GM18858 (cell line): ENCODE data around the gene DDX49.
"Not testable (repeated sequence)": the region's sequence is repeated elsewhere in the genome, so short reads cannot be mapped to it uniquely, and the experiment has no call there.

ENCODE experiments used
- ATAC-seq: cut with Tn5 transposase; IDR thresholded peaks from one replicate; pipeline ENCODE4 v1.9.1; 2021; ENCODE audit not compliant: unreplicated experiment

DDX49 gene

DNA sequence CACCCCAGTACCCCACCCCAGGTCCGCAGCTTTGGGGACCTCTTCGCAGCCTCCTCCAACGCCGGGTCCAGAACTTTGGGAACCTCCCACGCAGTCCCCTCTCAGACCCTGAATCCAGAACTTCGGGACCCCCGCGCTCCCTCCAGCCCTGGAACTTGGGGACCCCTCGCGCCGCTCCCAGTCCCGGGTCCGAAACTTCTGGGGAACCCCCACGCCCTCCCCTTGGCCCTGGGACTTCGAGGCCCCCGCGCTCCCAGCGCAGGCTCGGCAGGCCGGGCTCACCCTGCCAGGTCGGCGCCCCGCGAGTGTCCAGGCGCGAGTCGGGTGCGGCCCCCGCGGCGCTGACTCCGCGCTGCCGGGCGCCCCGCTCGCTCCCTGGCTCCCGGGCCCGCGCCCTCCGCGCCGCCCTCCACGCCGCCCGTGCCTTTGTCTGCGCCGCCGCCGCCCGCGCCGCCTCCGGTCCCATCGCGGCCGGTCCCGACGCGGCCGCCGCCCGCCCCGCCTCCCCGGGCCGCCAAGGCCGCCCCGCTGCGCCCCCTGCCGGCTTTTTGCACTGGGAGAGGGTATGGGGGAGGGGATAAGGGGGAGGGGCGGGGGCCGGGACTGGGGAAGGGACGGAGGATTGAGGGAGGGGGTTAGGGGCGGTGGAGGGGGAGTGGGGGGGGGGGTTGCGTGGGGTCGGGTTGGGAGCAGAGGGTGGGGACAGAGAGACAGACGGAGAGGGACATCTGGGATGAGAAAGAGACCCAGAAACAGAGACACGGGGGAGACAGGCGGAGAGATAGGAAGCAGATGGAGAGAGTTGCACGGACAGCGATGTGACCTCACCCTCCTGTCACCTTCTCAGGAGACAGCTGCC is 21.5 kb downstream of the DDX49 start, which contains the start of gene HOMER3:
HOMER3 (minus strand) TSS at position 449 of the 859 bp plus-strand sequence. CDS start 2,235 bp downstream, outside the sequence.
- no peak for ATAC-seq

DNA sequence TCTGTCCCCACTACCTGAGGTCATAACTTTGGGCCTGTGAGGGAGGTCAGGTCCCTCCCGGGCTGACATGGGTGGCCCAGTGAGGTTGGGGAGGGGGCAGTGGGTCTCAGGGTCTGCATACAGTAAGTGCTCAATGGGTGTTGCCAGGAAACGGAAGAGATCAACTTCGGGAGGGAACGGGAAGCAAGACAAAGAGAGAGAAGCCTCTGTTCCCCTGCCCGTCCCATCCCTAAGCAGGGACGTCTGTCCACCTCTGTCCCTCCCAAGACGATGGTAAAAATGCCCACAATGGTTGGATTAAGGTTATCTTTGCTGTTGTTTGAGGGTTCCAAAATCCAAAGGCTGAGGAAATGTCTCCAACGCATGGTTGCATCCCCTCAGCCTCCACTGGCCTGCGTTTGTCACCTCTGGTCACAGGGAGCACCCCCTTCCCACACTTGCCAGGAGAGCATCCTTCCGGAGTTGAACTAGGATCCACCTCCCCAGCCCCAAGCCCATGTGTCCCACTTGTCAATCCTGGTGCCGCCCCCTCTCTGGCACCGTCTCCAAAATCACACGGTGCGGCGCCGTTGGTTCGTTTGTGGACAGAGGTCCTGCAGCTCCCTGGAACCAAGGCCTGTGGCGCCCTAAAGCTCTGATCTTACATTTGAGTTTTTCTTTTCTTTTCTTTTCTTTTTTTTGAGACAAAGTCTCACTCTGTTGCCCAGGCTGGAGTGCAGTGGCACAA is 22.3 kb downstream of the DDX49 start:
- no peak for ATAC-seq

DNA sequence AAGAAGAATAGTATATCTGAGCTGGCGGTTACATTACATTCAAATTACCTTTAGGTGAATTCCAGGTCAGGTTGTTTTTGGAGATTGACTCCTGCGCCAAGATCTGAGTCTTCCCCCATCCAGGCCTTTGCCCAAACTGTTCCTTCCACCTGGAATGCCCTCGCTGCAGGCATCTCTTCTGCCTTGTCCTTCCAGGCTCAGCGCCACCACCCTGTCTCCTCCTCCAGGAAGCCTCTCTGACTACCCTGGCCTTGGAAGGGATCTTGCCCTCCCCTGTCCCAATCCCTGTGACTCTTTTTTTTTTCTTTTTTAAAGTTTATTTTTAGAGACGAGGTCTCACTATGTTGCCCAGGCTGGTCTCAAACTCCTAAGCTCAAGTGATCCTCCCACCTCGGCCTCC is 23.2 kb downstream of the DDX49 start:
- ATAC-seq, result no peak

DNA sequence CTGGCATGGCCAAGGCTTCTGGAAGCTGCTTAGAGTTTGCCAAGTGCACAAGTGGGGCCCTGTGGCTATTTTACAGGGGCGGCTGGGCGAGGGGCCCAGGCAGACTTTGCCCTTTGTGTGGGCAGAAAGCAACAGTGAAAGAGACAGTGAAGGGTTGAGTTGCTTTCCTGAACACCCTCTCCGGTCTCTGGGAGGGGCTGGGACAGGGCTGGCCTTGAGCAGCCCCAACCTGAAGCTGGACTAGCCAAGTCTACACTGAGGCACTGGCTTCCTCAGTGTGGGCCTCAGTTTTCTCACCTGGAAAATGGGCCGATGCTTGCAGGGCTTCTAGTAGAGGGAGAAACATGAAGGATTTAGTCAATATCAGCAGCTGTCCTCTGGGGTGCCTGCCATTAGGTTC is 23.9 kb downstream of the DDX49 start:
- ATAC-seq, result no peak

DNA sequence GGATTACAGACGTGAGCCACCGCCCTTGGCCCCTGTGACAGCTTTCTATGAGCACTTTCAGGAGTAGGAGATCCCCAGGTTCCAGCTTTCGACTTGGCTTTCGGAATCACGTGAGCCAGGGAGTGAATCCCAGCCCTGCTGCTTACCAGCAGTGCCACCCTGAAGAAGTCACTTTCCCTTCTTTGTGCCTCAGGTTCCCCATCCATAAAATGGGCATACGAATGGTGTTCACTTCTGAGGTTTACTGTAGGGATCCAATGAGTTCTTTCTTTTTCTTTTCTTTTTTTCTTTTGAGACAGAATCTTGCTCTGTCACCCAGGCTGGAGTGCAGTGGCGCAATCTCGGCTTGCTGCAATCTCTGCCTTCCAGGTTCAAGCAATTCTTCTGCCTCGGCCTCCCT is 25.8 kb downstream of the DDX49 start:
- ATAC-seq, result no peak

DNA sequence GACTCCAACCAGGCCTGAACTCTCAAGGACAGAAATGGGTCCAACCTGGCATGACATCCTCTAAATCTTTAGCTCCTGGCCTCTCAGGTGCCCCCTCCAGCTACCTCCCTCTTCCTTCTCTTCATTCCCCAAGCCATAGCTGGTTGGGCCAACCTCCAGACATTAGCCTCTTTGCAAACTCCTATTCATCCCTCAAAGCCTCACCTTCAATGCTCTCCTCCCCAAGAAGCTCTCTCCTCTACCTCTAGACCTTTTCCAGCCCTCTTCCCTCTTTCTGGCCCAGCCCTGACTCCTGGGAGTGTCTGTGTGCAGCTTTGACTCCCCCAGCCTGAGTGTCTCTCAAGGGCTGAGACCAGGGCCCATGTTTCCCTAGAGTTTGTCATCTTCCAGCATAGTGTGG is 26.8 kb downstream of the DDX49 start:
- no peak for ATAC-seq

DNA sequence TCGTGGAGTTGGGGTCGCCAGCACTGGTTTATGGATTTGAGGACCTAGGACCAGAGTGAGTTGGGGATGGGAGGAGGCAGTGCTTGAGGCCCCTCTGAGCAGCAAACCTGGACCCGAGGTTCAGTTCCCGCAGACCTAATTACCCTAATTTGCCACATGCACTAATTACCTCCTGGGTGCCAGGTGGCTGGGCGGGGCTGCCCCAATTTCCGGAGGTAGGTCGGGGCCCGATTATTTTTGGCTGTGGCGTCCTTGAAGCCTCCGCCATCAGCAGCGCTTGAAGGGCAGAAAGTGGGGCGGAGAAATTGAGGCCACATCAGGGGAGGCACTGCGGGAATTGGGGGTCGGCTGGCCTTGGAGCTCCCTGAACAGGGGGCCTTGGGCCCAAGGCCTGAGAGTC is 27.4 kb downstream of the DDX49 start:
- no peak for ATAC-seq

DNA sequence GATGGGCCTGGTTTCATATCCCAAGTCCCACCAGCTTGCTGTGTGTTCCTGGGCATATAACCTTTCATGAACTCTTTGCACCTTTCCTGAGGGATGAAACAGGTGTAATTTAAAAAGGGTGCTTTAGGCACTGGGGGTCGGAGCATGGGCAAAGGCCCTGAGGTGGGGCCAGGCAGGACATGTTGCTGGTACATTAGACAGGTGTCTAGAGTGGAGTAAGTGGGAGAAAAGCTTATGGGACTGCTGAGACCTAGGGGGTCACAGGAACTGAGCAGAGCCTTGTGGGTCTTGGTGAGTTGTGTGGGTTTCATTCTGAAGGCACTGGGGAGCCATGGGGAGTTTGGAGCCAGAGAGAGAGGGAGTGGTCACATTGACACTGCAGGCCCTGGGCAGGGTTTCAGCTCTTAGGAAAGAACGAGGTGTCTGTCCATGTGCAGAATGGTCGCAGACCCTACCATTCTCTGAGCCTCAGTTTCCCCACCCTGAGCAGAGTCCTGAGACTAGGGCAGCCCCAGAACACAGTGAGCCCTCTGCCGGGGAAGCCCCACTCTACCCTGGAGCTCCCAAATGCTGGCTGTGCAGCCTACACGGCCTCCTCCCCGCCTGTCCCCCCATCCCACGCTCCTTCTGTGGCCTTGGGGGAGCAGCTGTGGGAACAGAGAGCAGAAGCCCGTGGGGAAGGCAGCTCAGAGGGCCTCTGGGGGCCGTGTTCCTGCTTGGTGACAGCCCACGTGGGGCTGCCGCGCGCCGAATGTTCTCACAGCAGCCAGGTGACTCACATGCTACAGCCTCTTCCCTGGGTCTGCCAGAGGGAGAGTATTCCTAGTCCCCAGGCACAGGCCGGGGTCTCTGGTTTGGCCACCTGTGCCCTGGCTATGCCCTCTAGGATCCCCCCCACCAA is 28.8 kb downstream of the DDX49 start:
- ATAC-seq, result no peak

DNA sequence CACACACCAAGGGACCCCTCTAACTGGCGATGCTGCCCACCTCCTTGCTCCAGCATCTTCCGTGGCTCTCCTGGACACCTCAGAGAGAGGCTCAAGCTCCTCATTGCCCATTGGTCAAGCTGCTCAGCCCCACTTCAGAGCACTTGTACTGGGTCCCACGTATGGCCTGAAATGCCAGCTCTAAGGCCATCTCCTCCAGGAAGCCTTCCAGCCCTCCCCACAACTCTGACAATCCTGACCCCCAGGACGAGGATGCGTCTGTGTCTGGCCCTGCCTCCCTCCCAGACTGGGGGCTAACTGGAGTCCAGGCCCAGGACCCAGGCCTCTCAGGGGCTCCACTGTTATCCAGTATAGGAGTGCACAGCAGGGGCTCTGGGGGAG is 29.5 kb downstream of the DDX49 start:
- ATAC-seq, result no peak

DNA sequence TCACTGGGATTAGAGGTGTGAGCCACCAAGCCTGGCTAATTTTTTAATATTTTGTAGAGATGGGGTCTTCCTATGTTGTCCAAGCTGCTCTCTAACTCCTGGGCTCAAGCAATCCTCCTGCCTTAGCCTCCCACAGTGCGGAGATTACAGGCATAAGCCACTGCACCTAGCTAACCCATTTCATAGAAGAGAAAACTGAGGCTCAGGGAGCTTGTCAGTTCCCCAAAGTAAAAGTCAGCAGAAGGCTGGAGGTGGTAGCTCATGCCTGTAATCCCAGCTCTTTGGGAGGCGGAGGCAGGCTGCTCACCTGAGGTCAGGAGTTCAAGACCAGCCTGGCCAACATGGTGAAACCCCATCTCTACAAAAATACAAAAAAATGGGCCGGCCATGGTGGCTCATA is 30.3 kb downstream of the DDX49 start:
- ATAC-seq, result no peak

DNA sequence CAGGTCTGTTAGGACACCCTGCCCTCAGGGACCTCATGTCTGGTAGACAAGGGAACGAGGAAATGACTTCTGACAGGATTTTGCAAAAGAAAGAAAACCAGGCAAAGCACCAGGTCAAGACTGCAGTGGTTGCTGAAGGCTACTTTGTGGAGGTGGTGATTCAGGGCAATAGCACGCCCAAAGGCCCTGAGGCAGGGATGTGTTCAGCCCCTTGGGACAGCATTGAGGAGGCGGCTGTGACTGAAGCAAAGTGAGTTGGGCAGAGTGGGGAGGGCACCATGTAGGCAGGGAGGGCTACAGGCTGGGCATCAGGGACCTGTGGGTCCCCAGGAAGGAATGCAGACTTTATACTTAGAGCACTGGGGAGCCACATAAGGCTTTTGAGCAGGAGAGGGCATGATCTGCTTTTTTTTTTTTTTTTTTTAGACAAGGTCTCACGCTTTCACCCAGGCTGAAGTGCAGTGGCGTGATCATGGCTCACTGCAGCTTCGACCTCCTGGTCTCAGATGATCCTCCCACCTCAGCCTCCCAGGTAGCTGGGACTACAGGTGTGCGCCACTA is 32.3 kb downstream of the DDX49 start:
- no peak for ATAC-seq

DNA sequence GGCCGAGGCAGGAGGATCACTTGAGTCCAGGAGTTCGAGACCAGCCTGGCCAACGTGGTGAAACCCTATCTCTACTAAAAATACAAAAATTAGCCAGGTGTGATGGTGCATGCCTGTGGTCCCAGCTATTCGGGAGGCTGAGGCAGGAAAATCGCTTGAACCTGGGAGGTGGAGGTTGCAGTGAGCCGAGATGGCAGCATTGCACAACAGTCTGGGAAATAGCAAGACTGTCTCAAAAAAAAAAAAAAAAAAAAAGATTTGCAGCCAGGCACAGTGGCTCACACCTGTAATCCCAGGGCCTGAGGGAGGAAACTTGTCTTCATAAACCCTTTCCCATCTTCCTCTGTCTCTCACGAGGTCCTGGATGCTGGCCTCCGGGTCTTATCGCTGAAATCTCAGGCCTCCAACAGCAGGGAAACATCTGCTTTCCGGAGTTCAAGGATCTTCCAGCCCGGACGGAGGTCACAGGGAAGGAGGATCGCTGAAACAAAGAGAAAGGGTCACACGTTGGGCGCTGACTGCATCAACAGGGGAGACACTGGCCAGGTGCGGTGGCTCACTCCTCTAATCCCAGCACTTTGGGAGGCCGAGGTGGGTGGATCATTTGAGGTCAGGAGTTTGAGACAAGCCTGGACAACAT is 33.0 kb downstream of the DDX49 start:
- not testable (repeated sequence) for ATAC-seq

DNA sequence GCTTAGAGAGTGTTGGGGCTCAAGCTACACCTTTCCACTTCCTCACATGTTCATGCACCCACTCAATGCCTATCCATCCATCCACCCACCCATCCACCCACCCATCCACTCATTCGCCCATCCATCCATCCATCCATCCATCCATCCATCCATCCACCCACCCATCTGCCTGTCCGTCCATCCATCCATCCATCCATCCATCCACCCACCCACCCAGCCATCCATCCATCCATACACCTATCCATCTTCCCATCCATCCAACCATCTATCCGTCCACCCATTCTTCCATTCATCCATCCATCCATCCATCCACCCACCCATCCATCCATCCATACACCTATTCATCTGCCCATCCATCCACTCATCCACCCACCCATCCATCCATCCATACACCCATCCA is 34.6 kb downstream of the DDX49 start:
- ATAC-seq, result no peak

DNA sequence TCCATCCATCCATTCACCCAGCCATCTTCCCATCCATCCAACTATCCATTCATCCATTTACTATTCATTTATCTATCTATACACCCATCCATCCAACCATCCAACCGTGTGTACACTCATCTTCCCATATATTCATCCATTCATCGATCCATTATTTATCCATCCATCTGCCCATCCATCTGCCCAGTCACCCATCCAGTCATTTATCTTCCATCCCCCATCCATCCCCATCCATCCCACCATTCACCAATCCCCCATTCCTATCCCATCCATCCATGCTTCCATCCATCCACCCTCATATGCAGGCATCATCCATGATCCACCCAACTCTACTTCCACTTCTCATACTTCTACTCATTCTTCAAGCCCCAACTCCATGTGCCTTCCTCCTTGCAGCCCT is 35.5 kb downstream of the DDX49 start:
- ATAC-seq, result no peak

DNA sequence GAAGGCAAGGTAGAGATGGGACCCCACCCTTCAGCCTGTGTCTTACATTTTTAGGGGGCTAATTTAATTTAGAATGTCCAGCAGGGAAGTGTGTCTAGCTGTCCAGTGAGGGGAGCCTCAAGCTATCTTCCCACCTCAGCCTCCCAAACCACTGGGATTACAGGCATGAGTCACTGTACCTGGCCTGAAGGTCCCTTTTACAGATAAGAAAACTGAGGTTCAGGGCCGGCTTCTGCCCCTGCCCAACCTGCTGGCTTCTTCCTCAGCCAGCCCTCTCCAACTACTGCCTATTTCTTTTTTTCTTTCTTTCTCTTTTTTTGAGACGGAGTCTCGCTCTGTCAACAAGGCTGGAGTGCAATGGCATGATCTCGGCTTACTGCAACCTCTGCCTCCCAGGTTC is 40.9 kb downstream of the DDX49 start:
- no peak for ATAC-seq

DNA sequence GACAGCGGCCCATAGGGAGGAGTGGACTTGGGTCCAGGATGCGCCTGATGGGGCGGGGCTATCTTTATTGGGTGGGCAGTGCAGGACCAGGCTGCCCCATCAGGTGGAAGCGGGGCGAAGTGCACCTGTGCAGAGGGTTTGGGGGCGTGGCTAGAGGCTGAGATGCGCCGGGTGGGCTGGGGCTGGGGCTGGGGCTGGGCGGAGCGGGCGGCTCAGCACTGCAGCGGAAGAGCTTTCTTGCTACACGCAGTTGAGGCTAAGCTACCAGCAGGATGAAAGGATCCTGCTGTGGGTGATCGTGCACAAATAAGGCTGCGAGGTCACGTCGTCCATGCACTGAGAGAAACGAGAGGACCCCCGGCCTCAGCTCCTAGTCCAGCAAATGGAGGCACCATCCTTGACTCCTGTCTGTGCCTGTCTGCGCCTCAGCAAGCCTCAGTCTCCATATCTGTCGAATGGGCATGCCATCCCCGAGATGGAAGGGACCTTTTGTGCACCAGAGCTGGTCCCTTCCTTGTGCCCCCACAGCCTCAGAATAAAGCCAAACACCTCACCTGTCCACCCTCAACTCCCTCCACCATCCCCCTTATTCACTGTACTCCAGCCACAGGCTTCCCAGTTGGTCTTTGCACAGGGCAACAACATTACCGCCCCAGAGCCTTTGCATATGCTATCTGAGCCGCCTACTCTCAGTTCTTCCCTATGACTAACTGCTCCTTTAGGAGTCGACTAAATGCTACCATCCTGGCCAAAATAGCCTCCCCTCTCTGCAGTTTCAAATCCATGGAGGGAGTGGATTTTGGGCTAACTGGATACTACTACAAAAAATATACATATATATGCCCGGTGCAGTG is 42.5 kb downstream of the DDX49 start:
- ATAC-seq, result no peak

DNA sequence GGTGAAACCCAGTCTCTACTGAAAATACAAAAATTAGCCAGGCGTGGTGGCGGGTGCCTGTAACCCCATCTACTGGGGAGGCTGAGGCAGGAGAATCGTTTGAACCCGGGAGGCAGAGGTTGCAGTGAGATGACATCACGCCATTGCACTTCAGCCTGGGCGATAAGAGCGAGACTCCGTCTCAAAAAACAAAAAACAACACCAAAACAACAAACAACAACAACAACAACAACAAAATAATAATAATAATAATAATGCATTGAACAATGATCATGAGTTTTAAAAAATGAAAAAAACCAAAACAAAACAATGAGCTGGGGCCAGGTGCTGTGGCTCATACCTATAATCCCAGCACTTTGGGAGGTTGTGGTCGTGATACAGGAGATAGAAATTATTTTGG is 44.6 kb downstream of the DDX49 start:
- ATAC-seq, result no peak

DNA sequence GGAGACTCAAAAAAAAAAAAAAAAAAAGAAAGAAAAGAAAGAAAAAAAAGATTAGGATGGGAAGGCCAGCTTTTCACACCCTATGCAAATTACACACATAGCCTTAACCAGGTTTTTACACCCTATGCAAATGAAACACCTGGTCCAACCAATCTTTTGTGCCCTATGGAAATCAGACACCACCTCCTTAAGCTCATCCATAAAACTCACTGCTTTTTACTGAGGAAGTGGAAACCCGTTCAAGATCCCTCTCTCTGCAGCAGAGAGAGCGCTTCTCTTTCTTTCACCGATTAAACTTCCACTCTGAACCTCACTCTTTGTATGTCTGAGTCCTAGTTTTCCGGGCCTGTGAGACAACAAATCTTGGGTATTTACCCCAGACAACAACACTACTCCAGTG is 46.8 kb downstream of the DDX49 start:
- ATAC-seq, result no peak

DNA sequence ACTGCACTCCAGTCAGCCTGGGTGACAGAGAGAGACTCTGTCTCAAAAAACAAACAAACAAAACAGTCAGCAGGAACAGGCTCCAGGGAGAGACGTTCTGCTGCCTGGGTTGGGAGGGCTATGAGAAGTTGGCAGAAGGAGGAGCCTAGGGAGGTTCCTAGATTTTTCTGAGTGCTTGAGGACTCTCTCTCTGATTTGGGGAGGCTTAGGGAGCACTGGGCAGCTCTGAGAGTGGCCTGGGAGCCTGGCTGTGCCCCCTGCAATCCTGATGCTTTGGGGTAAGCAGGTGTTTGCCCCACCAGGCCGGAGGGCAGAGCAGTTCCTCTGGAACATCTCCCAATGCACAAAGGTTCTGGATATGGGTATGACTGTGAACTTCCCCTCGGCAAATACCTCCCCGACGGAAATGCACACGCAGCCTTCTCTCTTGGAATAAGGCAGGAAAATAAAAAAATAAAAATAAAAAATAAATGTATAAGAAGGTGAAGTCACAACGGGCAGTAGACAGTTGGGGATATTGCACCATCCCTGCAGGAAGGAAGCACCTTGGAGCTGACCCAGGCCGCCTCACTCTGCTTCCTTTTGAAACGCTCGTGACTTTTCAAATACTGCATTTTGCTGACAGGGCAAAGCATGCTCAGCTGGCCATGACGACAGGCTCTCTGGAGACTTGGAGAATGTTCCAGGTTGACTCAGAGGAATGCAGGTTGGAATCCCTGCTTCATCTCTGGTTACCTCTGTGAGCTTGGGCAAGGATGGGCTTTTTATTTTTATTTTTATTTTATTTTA is 48.0 kb downstream of the DDX49 start:
- ATAC-seq, result no peak
